Stimulated activated CD4-positive, alpha-beta T cell treated with anti-CD3 and anti-CD28 coated beads, TNF-alpha, amount 100 ng/mL, for 4 hours (primary cell): ENCODE results near the gene MCM5.

Experiments used
- DNase-seq, 3 experiments: peaks; one replicate each; pipeline ENCODE4 v3.0.0-alpha.2; 2020; ENCODE audit warnings: low read depth in 3 of 3

The MCM5 gene

DNA sequence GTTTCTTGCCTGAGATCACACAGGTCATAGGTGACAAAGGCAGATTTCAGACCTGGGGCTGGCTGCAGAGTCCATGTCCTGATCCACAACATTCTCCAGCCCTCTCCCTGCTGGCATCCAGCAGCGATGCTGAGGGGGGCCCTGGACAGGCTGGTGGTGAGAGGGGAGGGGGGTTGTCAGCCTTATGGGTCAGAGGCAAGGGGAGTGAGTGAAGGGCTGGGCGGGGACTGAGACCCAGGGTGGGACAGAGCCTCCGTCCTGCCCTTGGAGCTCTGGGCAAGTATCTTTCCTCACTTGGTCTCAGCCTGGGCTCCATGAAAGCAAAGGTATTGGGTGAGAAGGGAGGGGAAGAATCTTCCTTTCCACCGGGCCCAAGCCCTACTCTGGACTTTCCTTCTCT, 74.0 kb downstream of the MCM5 start:
- no peak for DNase-seq
